GM18517 (cell line): Measurements from ENCODE around the gene ACTRT2.

Experiments used
- ATAC-seq: cut with Tn5 transposase; IDR thresholded peaks from one replicate; pipeline ENCODE4 v1.9.1; 2021; ENCODE audit warnings: mild to moderate bottlenecking, moderate library complexity; ENCODE audit not compliant: unreplicated experiment

Gene ACTRT2

DNA sequence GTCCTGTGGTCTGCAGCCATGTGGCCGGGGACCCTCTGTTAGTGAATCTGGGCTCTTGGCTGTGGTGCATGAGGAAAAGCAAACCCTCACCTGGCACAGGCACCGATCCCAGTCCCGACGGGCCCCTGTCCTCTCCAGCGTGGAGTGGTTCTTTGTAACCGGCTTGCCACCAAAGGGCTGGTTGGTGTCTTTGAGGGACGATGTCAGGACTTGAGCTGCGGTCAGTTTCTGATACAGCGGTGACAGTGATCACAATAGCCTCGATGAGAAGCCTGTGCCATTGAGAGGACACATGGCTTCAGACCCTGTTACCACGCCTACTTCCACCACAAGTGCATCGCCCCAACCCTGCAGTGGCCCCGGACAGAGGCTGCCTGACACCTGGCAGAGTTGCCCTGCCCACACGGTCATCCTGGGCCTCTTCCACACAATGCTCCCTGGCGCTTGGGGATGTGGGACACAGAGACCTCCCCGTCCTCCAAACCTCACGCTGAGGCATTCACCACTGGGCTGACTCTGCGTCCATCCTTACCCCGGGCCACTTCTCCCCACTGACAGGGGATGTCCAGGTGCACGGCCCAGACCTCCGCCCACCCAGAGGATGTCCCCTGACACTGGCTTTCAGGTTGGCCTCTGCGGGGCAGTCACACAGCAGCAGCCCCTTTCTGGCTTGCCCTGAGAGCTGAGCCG lies 18.8 kb upstream of the ACTRT2 start:
- ATAC-seq = no peak

GRCh38 chr1:3003039-3003940 lies 18.0 kb upstream of the ACTRT2 start:
- ATAC-seq = no peak

DNA sequence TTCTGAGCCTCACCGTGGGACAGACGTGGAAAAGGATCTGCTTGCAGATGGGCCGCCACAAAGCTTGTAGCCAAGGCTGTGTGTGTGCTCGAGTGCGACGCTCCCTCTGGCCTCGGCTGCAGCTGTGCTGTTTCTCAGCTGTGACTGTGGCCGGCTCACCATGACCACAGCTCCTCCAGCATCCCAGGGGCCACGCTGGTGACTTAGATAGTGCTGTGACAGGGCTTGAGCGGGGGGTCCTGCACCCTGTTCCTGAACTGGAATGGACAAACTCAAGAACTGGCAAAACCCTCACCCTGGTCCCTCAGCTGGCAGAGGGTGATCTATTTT lies 17.4 kb upstream of the ACTRT2 start:
- no peak for ATAC-seq

- ATAC-seq = no peak
These were observed 16.7 kb upstream of the ACTRT2 start for GRCh38 chr1:3004285-3005205.

DNA sequence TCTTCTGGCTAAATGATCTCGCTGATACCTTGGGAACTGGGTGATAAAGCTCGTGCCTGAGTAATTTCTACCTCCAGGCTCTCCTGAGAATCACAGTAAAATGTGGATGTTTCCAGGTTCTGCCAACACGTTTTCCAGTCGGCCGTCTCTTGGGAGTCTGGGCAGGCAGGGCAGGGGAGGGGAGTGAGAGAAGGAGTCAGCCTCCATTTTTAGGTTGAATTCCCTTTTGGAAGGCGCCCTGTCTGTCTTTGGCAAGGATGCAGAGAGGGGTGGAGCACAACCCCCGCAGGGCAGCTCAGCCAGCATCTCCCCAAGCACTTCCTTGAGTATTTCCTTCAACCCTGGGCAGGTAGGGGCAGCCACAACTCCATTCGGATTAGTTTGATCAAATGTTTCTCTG lies 15.5 kb upstream of the ACTRT2 start:
- ATAC-seq = no peak

DNA sequence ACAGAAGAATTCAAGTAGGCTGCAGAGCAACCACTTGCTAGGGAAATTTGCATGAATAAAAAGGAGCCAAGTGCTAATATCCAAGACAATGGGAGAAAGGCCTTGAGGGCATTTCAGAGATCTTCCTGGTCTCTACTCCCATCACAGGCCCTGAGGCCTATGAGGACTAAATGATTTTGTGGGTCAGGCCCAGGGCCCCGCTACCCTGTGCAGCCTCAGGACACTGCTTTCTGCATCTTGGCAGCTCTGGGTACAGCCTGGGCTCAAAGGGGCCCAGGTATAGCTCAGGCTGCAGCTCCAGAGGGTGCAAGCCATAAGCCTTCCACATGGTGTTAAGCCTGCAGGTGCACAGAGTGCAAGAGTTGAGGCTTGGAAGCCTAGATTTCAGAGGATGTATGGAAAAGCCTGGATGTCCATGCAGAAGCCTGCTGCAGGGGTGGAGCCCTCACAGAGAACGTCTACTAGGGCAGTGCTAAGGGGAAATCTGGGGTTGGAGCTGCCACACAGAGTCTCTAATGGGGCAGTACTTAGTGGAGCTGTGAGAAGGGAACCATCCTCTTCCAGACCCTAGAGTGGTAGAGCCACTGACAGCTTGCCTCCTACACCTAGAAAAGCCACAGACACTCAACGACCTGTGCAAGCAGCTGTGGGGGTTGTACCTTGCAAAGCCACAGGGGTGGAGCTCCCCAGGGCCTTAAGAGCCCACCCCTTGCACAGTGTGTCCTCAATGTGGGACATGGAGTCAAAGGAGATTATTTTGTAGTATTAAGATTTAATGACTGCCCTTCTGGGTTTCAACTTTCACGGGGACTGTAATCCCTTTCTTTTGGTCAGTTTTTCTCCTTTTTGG lies 13.7 kb upstream of the ACTRT2 start:
- ATAC-seq = no peak

- ATAC-seq = no peak
These were observed 12.2 kb upstream of the ACTRT2 start for GRCh38 chr1:3009021-3009420.

DNA sequence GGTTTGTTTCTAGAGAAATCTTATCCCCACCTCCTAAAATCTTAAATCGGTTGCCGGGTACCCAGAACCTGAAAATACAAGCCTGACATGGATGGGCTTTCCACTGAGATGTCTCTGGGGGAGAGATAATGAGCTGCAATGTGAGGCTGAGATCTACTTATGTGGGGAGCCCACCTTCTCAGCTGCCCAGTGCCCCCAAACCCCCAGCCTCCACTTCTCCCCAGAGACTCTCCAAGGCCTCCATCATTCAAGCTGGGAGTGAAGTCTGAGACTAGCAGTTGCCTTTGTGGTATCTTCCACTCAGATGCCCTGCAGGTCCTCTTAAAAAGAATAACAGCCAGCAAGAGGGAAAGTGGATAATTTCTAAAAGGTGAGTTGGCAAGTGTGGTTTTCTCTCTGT lies 11.7 kb upstream of the ACTRT2 start:
- no peak for ATAC-seq

DNA sequence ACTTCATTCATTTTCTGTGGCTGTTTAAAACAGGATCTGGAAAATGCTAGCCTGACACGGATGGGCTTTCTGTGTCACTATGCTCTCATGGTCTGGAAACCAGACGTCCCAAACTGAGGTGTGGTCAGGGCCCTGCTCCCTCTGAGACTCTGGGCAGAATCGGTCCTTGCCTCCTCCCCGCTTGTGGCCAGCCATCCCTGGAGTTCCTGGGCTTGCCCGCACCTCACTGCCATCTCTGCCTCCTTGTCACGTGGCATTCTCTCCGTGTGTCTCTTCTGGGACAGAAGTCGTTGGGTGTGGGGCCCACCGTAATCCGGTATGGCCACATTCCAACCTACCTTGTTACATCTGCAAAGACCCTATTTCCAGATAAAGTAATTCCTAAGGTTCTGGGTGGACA lies 10.1 kb upstream of the ACTRT2 start:
- ATAC-seq = no peak

- ATAC-seq = no peak
These were observed 9.4 kb upstream of the ACTRT2 start for GRCh38 chr1:3011631-3012455.

DNA sequence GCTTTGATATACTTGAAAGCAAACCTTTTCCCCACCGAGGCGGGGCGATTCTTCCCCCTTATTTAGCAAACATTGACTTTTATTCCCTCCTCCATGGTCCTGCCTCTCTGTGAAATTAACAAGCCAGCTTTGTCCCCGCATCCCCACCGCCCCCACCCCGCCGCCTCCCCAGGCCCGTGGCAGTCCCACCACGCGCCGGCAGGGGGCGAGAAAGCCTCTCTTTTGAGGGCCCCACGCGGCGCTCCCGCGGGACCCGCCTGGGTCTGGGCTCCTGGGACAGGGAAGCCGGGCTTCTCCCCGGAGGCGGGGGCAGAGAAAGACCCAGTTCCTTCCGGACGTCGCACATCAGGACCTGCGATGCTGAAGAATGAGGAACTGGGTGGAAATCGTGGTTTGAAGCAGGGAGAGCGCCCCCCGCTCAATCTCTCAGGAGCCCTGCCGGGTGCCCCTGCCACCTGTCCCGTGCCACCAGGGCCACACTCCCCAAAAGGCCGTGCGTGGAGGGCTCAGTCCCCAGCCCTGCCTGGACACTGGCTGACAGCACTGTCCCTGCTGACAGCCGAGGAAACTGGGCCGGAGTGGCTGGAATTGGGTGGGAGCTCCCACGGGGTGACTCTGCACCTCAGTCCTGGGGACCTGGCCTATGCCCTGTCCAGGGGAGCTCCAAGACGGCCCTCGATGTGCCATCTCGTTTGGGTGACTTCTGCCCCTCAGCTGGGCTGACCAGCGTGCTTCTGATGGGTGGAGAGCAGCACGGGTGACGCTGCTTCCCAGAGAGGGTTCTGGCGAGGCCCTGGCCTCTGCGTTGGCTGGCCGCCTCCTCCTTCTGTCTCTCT lies 8.6 kb upstream of the ACTRT2 start:
- ATAC-seq = no peak

- ATAC-seq = no peak
These were observed 7.8 kb upstream of the ACTRT2 start for GRCh38 chr1:3013371-3014049.

- no peak for ATAC-seq
These were observed 7.2 kb upstream of the ACTRT2 start for GRCh38 chr1:3014050-3014440.

DNA sequence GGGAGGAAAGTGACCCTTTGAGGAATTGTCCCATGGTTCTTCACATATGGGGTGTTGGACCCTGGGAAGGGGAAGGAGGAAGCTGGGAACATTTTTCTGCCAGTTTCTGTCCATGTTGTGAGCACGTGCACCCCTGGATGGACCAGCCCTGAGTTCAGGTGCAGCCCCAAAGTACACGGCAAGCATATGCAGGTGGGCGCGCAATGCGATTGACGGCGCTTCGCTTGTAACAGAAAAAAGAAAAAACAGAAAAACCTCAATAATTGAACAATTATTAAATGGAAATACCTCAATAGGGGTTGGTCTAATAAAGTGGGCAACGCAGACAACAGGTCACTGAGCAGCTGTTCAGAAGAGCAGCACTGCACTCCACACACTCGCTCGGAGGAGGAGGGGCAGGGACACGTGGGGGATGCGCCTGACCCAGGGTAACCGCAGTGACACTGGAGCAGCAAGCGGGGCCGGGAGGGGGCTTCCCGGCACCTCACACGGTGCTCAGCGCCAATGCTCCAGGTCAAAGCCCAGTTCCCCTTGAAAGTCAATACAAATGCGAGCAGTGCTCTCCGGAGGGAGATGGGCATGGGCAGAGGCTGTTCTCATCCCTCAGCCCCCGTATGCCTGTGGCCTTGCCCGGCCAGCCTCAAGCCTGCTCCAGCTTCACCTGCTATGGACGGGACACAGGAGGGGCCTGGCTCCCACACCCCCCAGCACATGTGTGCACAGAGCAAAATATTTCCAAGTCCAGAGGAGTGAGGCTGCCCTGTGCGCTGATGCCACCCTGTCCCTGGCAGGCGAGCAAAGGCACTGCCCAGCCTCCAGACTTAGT lies 6.6 kb upstream of the ACTRT2 start:
- ATAC-seq = no peak

DNA sequence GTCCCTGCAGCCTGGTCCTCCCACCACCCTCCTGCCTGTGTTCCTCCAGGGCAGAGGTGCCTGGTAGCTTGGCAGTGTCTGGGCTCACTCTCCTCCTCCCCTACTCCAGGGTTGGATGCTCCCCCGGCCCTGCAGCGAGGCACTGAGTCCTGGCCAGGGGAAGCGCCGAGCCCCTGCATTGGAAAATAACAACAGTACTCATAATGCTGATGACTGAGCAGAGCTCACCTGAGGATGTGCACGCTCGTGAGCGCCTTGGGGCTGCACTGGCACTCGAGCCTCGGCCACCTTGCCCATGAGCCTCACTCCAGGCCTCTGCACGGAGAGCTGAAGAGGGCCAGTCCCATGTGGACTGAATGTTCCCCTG lies 6.0 kb upstream of the ACTRT2 start:
- no peak for ATAC-seq

- ATAC-seq = no peak
These were observed 5.5 kb upstream of the ACTRT2 start for GRCh38 chr1:3015744-3016143.

DNA sequence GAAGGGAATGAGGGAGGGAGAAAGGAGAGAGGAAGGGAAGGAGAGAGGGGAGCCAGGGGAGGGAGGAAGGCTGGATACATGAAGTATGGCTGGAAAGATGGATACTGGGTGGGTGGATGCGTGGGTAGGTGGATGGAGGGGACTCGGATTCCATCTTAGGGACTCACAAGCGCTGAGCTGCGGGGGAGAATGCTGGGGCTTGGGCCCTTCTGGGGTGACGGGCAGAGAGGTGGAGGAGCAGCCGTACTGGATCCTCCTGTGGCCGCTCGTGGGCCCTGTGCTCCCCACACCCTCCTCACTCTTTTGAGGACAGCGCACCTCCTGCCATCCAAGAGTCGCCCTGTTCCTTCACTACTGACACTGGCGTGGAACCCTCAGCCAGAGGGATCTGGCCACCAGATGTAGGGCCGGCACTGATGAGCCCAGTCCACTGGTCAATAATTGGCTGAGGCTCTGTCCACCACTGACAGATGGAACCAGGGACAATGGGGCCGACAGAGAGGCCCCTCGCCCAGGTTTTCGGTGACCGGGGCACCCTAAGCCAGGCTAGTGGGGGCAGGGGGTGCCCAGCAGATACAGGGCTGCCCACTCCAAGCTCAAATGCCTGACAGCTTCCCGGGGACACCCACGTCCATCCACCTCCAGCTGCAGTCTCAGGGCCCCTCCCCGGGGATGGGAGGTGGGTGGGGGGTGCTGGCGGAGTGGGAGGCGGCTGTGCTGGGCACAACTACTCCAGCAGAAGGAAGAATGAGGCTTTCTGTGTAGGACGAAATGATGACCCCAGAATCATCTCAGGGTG lies 4.4 kb upstream of the ACTRT2 start:
- ATAC-seq = no peak
